Measurements from ENCODE around the gene SNX13.

Gene SNX13

DNA sequence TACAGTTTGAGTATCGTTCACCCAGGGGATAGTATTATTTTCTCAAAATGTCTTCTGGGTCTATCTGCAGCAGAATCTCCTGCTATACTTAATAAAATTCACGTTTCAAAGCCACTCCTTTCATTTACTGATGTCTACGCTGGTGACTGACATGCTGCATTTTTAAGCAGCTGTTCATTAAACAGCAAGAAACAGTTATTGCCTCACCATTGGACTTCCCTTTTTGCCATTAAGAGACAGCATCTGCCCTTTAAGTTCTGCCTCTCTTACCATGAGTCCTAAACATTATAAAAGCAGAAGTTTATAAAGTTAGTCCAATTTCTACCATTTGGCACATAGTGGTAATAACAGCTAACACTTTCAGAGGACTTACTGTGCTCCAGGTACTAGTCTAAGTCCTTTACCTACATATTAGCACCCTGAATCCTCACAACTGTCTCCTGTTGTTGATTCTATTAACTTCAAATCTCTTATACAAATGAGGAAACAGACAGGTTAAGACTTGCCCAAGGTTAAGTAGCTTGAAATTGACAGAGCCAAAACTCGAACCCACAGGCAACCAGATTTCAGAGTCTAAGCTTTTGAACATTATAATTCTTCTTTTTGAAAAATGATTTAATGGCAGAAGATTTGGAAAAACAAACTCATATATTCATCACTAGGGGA, 169.5 kb downstream of the SNX13 start:
- peak overlapping the region; percentile 32 for H3K4me3 ChIP-seq (ENCODE audit: low read depth, low read length)

DNA sequence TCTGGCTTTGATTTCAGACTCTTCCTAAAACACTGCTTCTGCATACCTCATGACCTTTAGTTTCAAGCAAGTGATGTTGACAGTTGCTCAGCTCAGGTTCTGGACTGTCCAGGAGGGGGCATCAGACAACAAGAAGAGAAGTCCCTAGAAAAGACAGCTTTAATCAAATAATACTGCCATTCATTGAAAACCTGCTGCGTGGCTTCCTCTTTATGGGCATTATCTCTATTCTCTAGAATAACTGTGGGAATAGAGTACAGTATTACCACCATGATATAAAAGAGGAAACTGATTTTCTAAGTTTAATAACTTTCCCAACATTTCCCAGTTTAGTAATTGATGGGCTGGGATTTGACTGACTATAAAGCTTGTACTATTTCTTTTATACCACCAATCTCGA, 170.4 kb downstream of the SNX13 start:
- TF ChIP-seq, protein P1, sequence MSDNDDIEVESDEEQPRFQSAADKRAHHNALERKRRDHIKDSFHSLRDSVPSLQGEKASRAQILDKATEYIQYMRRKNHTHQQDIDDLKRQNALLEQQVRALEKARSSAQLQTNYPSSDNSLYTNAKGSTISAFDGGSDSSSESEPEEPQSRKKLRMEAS (IDR thresholded peaks at IDR 0.05; ENCODE audit: low read depth, low read length) = no peak
- TF ChIP-seq POLR2A (IDR thresholded peaks at IDR 0.05; ENCODE audit: extremely low read depth, insufficient read length) (no peak), MYC (IDR thresholded peaks at IDR 0.05; ENCODE audit: low read depth, low read length) (no peak)
- TF ChIP-seq, protein P2, sequence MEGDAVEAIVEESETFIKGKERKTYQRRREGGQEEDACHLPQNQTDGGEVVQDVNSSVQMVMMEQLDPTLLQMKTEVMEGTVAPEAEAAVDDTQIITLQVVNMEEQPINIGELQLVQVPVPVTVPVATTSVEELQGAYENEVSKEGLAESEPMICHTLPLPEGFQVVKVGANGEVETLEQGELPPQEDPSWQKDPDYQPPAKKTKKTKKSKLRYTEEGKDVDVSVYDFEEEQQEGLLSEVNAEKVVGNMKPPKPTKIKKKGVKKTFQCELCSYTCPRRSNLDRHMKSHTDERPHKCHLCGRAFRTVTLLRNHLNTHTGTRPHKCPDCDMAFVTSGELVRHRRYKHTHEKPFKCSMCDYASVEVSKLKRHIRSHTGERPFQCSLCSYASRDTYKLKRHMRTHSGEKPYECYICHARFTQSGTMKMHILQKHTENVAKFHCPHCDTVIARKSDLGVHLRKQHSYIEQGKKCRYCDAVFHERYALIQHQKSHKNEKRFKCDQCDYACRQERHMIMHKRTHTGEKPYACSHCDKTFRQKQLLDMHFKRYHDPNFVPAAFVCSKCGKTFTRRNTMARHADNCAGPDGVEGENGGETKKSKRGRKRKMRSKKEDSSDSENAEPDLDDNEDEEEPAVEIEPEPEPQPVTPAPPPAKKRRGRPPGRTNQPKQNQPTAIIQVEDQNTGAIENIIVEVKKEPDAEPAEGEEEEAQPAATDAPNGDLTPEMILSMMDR (IDR thresholded peaks at IDR 0.05; ENCODE audit: low read depth, low read length) = peak; percentile 89
- H3K4me3 ChIP-seq (ENCODE audit: low read depth, low read length) = peak overlapping the region; percentile 32
- DNase-seq (ENCODE audit: low read depth) = peak; percentile 91

More for the DNA sequence above, 169.5 kb downstream of the SNX13 start:
- TF ChIP-seq, protein P2 (IDR thresholded peaks at IDR 0.05; ENCODE audit: low read depth, low read length) = no peak
- TF ChIP-seq MYC (IDR thresholded peaks at IDR 0.05; ENCODE audit: low read depth, low read length) (peak; percentile 89), POLR2A (IDR thresholded peaks at IDR 0.05; ENCODE audit: extremely low read depth, insufficient read length) (no peak)
- TF ChIP-seq, protein P1 (IDR thresholded peaks at IDR 0.05; ENCODE audit: low read depth, low read length) = peak; percentile 86
- peak; percentile 95 for DNase-seq (ENCODE audit: low read depth)

DNA sequence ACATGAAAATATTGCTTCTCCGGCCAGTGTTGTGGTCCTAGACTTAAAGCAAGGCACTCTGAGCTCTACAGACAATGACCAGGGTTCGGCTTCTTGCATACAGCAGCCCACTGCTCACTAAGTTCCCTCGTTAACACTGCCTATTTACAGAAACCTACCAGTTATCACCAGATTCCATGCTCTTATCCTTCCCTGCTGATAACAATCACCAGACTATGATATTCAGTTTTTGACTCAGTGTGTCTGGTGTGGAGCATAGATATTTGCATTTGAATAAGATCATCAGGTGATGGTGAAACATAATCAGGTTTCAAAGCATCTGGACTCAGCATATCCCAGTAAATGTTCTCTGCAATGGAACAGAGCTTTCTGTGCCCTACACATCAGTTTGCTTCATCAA, 182.3 kb downstream of the SNX13 start:
- TF ChIP-seq, protein P1 (IDR thresholded peaks at IDR 0.05; ENCODE audit: low read depth, low read length) = no peak
- TF ChIP-seq MYC (IDR thresholded peaks at IDR 0.05; ENCODE audit: low read depth, low read length) (no peak), POLR2A (IDR thresholded peaks at IDR 0.05; ENCODE audit: extremely low read depth, insufficient read length) (no peak)
- TF ChIP-seq, protein P2 (IDR thresholded peaks at IDR 0.05; ENCODE audit: low read depth, low read length) = no peak
- no peak overlapping the region for H3K4me3 ChIP-seq (ENCODE audit: low read depth, low read length)
- no peak for DNase-seq (ENCODE audit: low read depth)

DNA sequence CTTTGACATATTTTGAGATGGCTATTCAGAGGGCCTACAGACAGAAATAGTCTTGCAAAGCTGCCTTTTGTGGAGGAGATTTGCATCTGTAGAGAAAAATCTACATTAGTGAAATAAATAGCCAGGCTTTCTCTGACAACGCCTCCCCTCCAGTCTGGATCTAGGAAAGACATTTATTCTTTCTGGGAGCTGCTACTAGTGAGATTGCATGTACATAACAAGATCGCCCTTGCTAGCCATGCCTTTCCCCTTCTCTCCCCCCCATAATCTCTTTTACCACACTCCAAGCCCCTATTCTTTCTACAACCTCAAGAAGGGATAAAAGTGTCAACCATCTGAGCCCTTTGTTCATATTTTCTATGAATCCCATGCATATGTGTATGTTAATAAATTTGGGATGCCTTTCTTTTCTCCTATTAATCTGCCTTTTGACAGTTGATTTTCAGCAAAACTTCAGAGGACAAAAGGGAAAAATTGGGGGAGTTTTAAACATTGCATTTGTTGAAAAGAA, 194.2 kb downstream of the SNX13 start:
- DNase-seq (ENCODE audit: low read depth) = no peak
- H3K4me3 ChIP-seq (ENCODE audit: low read depth, low read length) = no peak overlapping the region
- TF ChIP-seq, protein P2 (IDR thresholded peaks at IDR 0.05; ENCODE audit: low read depth, low read length) = no peak
- no peak for TF ChIP-seq MYC (IDR thresholded peaks at IDR 0.05; ENCODE audit: low read depth, low read length)
- TF ChIP-seq, protein P1 (IDR thresholded peaks at IDR 0.05; ENCODE audit: low read depth, low read length) = no peak

DNA sequence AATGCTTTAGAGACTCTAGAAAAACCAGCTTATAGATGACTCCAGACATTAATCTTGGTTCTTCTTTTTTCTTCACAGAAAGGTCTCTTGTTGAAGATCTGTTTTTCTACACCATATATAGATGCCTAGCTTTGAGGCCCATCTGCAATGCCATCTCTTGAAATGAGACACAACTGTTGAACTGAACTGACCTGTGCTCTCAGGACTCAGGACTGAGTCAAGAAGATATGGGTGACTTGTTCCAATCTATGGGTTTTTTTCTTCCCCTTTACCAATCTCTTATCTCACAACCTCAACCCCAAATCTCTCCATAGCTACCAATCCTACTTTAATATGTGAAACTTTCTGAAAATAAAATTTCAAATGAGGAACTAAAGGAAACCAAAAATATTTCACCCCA, 194.7 kb downstream of the SNX13 start:
- no peak for DNase-seq (ENCODE audit: low read depth)
- no peak overlapping the region for H3K4me3 ChIP-seq (ENCODE audit: low read depth, low read length)
- TF ChIP-seq, protein P2 (IDR thresholded peaks at IDR 0.05; ENCODE audit: low read depth, low read length) = no peak
- TF ChIP-seq MYC (IDR thresholded peaks at IDR 0.05; ENCODE audit: low read depth, low read length) = no peak
